Subcutaneous abdominal adipose tissue (tissue), 5 donors: Measurements from ENCODE around the gene CEP72.

Source experiments
- H3K27ac ChIP-seq: one replicate; pipeline ENCODE4 v1.7.0; 2013; ENCODE audit warnings: low read depth, mild to moderate bottlenecking, inconsistent platforms, low read length, moderate library complexity
- H3K27me3 ChIP-seq, 5 donors: one replicate each; pipeline ENCODE4 v1.7.0; 2013; ENCODE audit warnings: low read length in 5 of 5, inconsistent platforms in 1 of 5; ENCODE audit not compliant: control insufficient read depth in 5 of 5, insufficient read depth in 4 of 5
- H3K36me3 ChIP-seq, 5 donors: one replicate each; pipeline ENCODE4 v1.7.0; 2013; ENCODE audit warnings: low read length in 5 of 5; ENCODE audit not compliant: control insufficient read depth in 5 of 5, insufficient read depth in 5 of 5
- H3K4me1 ChIP-seq, 5 donors: one replicate each; pipeline ENCODE4 v1.7.0; 2013; ENCODE audit warnings: low read length in 5 of 5, mild to moderate bottlenecking in 3 of 5, moderate library complexity in 1 of 5; ENCODE audit not compliant: control insufficient read depth in 5 of 5, insufficient read depth in 5 of 5
- H3K4me3 ChIP-seq, 5 donors: one replicate each; pipeline ENCODE4 v1.7.0; 2013; ENCODE audit warnings: low read length in 5 of 5, low read depth in 1 of 5
- H3K9ac ChIP-seq, 5 donors: one replicate each; pipeline ENCODE4 v1.7.0; 2013; ENCODE audit warnings: low read length in 5 of 5, mild to moderate bottlenecking in 4 of 5, moderate library complexity in 3 of 5
- H3K9me3 ChIP-seq, 5 donors: one replicate each; pipeline ENCODE4 v1.7.0; 2013; ENCODE audit warnings: low read length in 5 of 5; ENCODE audit not compliant: control insufficient read depth in 5 of 5
- donor health status: healthy.
- donor health status: healthy.
- donor health status: healthy.
- donor health status: healthy.
- donor health status: healthy.

CEP72 gene

GRCh38 chr5:585962-586628 is 26.0 kb upstream of the CEP72 start:
- H3K27ac ChIP-seq, result no peak overlapping the region
- H3K9me3 ChIP-seq, result peaks cover 0 to 3% (median 0%) of the 10 kb centered on the region in 5 donors
- peaks cover 3 to 19% (median 7%) of the 10 kb centered on the region in 5 donors for H3K27me3 ChIP-seq
- H3K9ac ChIP-seq, result no peak overlapping the region
- no peaks in the 10 kb centered on the region for H3K36me3 ChIP-seq
- no peaks in the 10 kb centered on the region for H3K4me1 ChIP-seq
- no peak overlapping the region for H3K4me3 ChIP-seq

- H3K4me3 ChIP-seq, result no peak overlapping the region
- H3K36me3 ChIP-seq, result no peaks in the 10 kb centered on the region
- H3K4me1 ChIP-seq, result no peaks in the 10 kb centered on the region
- H3K27me3 ChIP-seq, result peaks cover 3 to 19% (median 5%) of the 10 kb centered on the region in 5 donors
- peaks cover 0 to 3% (median 0%) of the 10 kb centered on the region in 5 donors for H3K9me3 ChIP-seq
- H3K9ac ChIP-seq, result no peak overlapping the region
- H3K27ac ChIP-seq, result no peak overlapping the region
These were observed 25.3 kb upstream of the CEP72 start for GRCh38 chr5:586751-587285.

GRCh38 chr5:587403-587802 is 24.7 kb upstream of the CEP72 start:
- no peak overlapping the region for H3K4me3 ChIP-seq
- H3K27me3 ChIP-seq, result peaks cover 1 to 24% (median 7%) of the 10 kb centered on the region in 5 donors
- H3K4me1 ChIP-seq, result no peaks in the 10 kb centered on the region
- H3K27ac ChIP-seq, result no peak overlapping the region
- H3K36me3 ChIP-seq, result no peaks in the 10 kb centered on the region
- no peak overlapping the region for H3K9ac ChIP-seq
- peaks cover 0 to 3% (median 0%) of the 10 kb centered on the region in 5 donors for H3K9me3 ChIP-seq

- H3K9ac ChIP-seq, result no peak overlapping the region
- no peaks in the 10 kb centered on the region for H3K4me1 ChIP-seq
- H3K27me3 ChIP-seq, result peaks cover 0 to 24% (median 13%) of the 10 kb centered on the region in 5 donors
- no peak overlapping the region for H3K4me3 ChIP-seq
- peaks cover 0 to 3% (median 0%) of the 10 kb centered on the region in 5 donors for H3K9me3 ChIP-seq
- H3K27ac ChIP-seq, result no peak overlapping the region
- no peaks in the 10 kb centered on the region for H3K36me3 ChIP-seq
These were observed 23.6 kb upstream of the CEP72 start for GRCh38 chr5:588406-588995.

- H3K27ac ChIP-seq, result no peak overlapping the region
- H3K27me3 ChIP-seq, result peaks cover 0 to 29% (median 18%) of the 10 kb centered on the region in 5 donors
- H3K36me3 ChIP-seq, result no peaks in the 10 kb centered on the region
These were observed 23.0 kb upstream of the CEP72 start for GRCh38 chr5:589173-589572.

DNA sequence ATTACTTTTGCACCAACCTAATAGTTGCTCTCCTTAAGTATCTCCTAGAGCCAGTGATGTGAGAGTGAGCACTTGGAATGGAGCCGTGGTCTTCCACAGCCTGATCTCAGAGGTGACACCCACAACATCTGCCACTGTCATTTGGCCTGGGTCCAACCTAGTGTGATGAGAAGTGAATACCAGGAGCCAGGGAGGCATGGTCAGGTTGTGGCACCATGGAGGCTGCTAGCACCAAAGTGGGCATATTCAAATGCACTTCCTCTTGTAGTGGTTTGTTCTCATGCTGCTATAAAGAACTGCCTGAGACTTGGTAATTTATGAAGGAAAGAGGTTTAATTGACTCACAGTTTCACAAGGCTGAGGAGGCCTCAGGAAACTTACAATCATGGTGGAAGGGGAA is 22.6 kb upstream of the CEP72 start:
- Histone ChIP-seq H3K27ac (no peak overlapping the region), H3K9me3 (peaks cover 0 to 3% (median 0%) of the 10 kb centered on the region in 5 donors), H3K27me3 (peaks cover 0 to 31% (median 21%) of the 10 kb centered on the region in 5 donors), H3K4me1 (no peaks in the 10 kb centered on the region), H3K9ac (no peak overlapping the region), H3K36me3 (no peaks in the 10 kb centered on the region), H3K4me3 (no peak overlapping the region)

More at GRCh38 chr5:589173-589572, 23.0 kb upstream of the CEP72 start:
- H3K4me1 ChIP-seq, result no peaks in the 10 kb centered on the region
- H3K9me3 ChIP-seq, result peaks cover 0 to 3% (median 0%) of the 10 kb centered on the region in 5 donors
- H3K9ac ChIP-seq, result no peak overlapping the region
- no peak overlapping the region for H3K4me3 ChIP-seq

- no peak overlapping the region for H3K9ac ChIP-seq
- H3K4me1 ChIP-seq, result no peaks in the 10 kb centered on the region
- no peak overlapping the region for H3K4me3 ChIP-seq
- no peak overlapping the region for H3K27ac ChIP-seq
- no peaks in the 10 kb centered on the region for H3K36me3 ChIP-seq
- peaks cover 0 to 3% (median 0%) of the 10 kb centered on the region in 5 donors for H3K9me3 ChIP-seq
- peaks cover 0 to 29% (median 22%) of the 10 kb centered on the region in 5 donors for H3K27me3 ChIP-seq
These were observed 21.8 kb upstream of the CEP72 start for GRCh38 chr5:590346-590745.

- Histone ChIP-seq H3K27me3 (peaks cover 0 to 28% (median 20%) of the 10 kb centered on the region in 5 donors), H3K9ac (no peak overlapping the region), H3K36me3 (no peaks in the 10 kb centered on the region), H3K4me1 (no peaks in the 10 kb centered on the region), H3K27ac (no peak overlapping the region), H3K4me3 (no peak overlapping the region), H3K9me3 (peaks cover 0 to 3% (median 0%) of the 10 kb centered on the region in 5 donors)
These were observed 20.4 kb upstream of the CEP72 start for GRCh38 chr5:591746-592145.

DNA sequence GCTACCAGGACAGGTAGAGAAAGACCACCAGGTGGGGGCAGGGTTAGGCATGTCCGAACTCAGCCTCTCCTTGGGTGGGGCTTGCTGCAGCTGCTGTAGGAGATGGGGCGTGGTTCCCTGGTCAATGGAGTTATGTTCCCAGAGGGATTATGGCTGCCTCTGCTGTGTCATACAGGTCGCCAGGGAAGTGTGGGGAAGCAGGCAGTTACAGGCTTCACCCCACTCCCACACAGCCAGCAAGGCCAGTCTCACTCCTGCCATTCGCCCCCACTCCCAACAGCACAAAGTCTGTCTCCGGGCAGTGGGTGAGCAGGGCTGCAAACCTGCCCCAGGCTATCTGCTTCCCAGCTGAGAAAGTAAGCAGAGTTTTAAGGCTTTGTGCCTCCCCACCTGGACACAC is 20.0 kb upstream of the CEP72 start:
- Histone ChIP-seq H3K4me3 (no peak overlapping the region), H3K9me3 (peaks cover 0 to 3% (median 0%) of the 10 kb centered on the region in 5 donors), H3K4me1 (no peaks in the 10 kb centered on the region), H3K27me3 (peaks cover 0 to 28% (median 20%) of the 10 kb centered on the region in 5 donors), H3K36me3 (no peaks in the 10 kb centered on the region), H3K9ac (no peak overlapping the region), H3K27ac (no peak overlapping the region)

GRCh38 chr5:593511-593910 is 18.6 kb upstream of the CEP72 start:
- Histone ChIP-seq H3K9me3 (peaks cover 0 to 3% (median 0%) of the 10 kb centered on the region in 5 donors), H3K36me3 (no peaks in the 10 kb centered on the region), H3K4me3 (no peak overlapping the region), H3K4me1 (no peaks in the 10 kb centered on the region), H3K27me3 (peaks cover 0 to 25% (median 18%) of the 10 kb centered on the region in 5 donors), H3K9ac (no peak overlapping the region), H3K27ac (no peak overlapping the region)
